Measurements from ENCODE around the gene RTN4IP1. TPM values are rescaled to one million over a fixed set of nuclear protein-coding genes. Genes with fewer than 3 reads are reported as not detected.
"Not testable (repeated sequence)": the region's sequence is repeated elsewhere in the genome, so short reads cannot be mapped to it uniquely, and the experiment has no call there.

RTN4IP1 gene
- polyA plus RNA-seq, 1 experiment: 3.1 TPM

- H3K36me3 ChIP-seq (ENCODE audit: control insufficient read depth, insufficient read depth, low read length): no peaks in the 10 kb centered on the region
- TF ChIP-seq, protein P1, sequence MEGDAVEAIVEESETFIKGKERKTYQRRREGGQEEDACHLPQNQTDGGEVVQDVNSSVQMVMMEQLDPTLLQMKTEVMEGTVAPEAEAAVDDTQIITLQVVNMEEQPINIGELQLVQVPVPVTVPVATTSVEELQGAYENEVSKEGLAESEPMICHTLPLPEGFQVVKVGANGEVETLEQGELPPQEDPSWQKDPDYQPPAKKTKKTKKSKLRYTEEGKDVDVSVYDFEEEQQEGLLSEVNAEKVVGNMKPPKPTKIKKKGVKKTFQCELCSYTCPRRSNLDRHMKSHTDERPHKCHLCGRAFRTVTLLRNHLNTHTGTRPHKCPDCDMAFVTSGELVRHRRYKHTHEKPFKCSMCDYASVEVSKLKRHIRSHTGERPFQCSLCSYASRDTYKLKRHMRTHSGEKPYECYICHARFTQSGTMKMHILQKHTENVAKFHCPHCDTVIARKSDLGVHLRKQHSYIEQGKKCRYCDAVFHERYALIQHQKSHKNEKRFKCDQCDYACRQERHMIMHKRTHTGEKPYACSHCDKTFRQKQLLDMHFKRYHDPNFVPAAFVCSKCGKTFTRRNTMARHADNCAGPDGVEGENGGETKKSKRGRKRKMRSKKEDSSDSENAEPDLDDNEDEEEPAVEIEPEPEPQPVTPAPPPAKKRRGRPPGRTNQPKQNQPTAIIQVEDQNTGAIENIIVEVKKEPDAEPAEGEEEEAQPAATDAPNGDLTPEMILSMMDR (IDR thresholded peaks at IDR 0.05; ENCODE audit: insufficient read depth, low read depth, low read length): peak; percentile 19; the same call in 1 of the 2 replicates
- H3K4me3 ChIP-seq (ENCODE audit: low read depth, low read length): no peak overlapping the region
- DNase-seq (ENCODE audit: low read depth): no peak
- POLR2A ChIA-PET: no interaction called here
- CTCF ChIA-PET: interaction anchor here (1.1 to 2.8 kb wide), 3 partner anchors 333 to 374 kb away, joined by 3 to 17 read pairs (median 3); no protein-coding TSS in a partner anchor
- no peaks in the 10 kb centered on the region for H3K27me3 ChIP-seq (ENCODE audit: control insufficient read depth, insufficient read depth, low read length)
Observed at GRCh38 chr6:106609699-106610098, 19.6 kb downstream of the RTN4IP1 start.

DNA sequence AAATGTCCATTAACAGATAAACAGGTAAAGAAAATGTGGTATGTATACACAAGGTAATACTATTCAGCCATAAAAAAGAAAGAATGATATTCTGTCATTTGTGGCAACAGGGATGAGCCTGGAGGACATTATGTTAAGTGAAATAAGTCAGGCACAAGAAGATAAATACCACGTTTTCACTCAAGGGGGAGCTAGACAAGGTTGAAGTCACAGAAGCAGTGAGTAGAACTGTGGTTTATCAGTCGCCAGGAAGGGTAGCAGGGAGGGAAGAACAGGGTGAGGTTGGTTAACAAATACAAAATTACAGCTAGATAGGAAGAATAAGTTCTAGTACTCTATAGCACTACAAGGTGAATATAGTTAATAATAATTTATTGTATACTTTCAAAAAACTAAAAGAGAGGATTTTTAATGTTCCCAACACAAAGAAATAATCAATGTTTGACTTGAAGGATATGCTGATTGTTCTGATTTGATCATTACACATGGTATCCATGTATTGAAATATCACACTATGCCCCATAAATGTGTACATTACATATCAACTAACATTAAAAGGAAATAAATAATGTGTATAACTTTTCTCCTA, 21.1 kb downstream of the RTN4IP1 start:
- H3K27me3 ChIP-seq (ENCODE audit: control insufficient read depth, insufficient read depth, low read length): no peaks in the 10 kb centered on the region
- H3K36me3 ChIP-seq (ENCODE audit: control insufficient read depth, insufficient read depth, low read length): no peaks in the 10 kb centered on the region
- POLR2A ChIA-PET: no interaction called here
- TF ChIP-seq, protein P1 (IDR thresholded peaks at IDR 0.05; ENCODE audit: insufficient read depth, low read depth, low read length): peak; percentile 56
- DNase-seq (ENCODE audit: low read depth): no peak
- no peak overlapping the region for H3K4me3 ChIP-seq (ENCODE audit: low read depth, low read length)
- CTCF ChIA-PET: interaction anchor here (0.8 to 2.8 kb wide), 6 partner anchors 9 to 371 kb away, joined by 3 to 17 read pairs (median 3); no protein-coding TSS in a partner anchor

DNA sequence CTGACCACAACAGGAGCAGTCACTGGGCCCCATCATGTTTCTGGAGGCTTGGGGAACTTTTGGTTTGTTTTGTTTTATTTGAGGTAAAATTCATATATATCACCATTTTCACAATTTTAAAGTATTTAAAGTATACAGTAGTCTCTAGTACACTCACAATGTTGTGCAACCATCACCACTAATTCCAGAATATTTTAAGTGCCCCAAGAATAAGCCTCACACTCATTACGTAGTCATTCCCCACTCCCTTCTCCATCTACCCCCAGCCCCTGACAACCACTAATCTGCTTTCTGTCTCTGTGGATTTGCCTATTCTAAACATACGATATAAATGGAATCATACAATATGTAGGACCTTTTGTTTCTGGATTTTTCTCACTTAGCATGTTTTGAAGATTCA, 29.0 kb downstream of the RTN4IP1 start:
- no peak for DNase-seq (ENCODE audit: low read depth)
- H3K4me3 ChIP-seq (ENCODE audit: low read depth, low read length): no peak overlapping the region
- ChIA-PET POLR2A (no interaction called here), CTCF (interaction anchor here (0.7 kb wide), 1 partner anchor 97 kb away, joined by 3 read pairs; no protein-coding TSS in a partner anchor)
- H3K36me3 ChIP-seq (ENCODE audit: control insufficient read depth, insufficient read depth, low read length): no peaks in the 10 kb centered on the region
- H3K27me3 ChIP-seq (ENCODE audit: control insufficient read depth, insufficient read depth, low read length): no peaks in the 10 kb centered on the region
- TF ChIP-seq, protein P1 (IDR thresholded peaks at IDR 0.05; ENCODE audit: insufficient read depth, low read depth, low read length): no peak

GRCh38 chr6:106599440-106599839, 29.9 kb downstream of the RTN4IP1 start:
- Histone ChIP-seq H3K36me3 (ENCODE audit: control insufficient read depth, insufficient read depth, low read length) (no peaks in the 10 kb centered on the region), H3K4me3 (ENCODE audit: low read depth, low read length) (no peak overlapping the region), H3K27me3 (ENCODE audit: control insufficient read depth, insufficient read depth, low read length) (no peaks in the 10 kb centered on the region)
- CTCF ChIA-PET: no interaction called here
- no peak for DNase-seq (ENCODE audit: low read depth)
- POLR2A ChIA-PET: interaction anchor here (0.8 kb wide), 1 partner anchor 540 kb away, joined by 15 read pairs; no protein-coding TSS in a partner anchor
- TF ChIP-seq, protein P1 (IDR thresholded peaks at IDR 0.05; ENCODE audit: insufficient read depth, low read depth, low read length): no peak

GRCh38 chr6:106591111-106591825, 38.0 kb downstream of the RTN4IP1 start:
- DNase-seq (ENCODE audit: low read depth): peak; percentile 63
- TF ChIP-seq, protein P1 (IDR thresholded peaks at IDR 0.05; ENCODE audit: insufficient read depth, low read depth, low read length): no peak
- H3K27me3 ChIP-seq (ENCODE audit: control insufficient read depth, insufficient read depth, low read length): no peaks in the 10 kb centered on the region
- POLR2A ChIA-PET: interaction anchor here (0.5 to 0.6 kb wide), 3 partner anchors 505 to 1980 kb away, joined by 3 to 4 read pairs (median 3); partner anchors contain the start of gene PRDM1
- H3K36me3 ChIP-seq (ENCODE audit: control insufficient read depth, insufficient read depth, low read length): no peaks in the 10 kb centered on the region
- CTCF ChIA-PET: interaction anchor here (0.6 to 1.4 kb wide), 4 partner anchors 17 to 388 kb away, joined by 3 to 5 read pairs (median 3); no protein-coding TSS in a partner anchor
- no peak overlapping the region for H3K4me3 ChIP-seq (ENCODE audit: low read depth, low read length)

DNA sequence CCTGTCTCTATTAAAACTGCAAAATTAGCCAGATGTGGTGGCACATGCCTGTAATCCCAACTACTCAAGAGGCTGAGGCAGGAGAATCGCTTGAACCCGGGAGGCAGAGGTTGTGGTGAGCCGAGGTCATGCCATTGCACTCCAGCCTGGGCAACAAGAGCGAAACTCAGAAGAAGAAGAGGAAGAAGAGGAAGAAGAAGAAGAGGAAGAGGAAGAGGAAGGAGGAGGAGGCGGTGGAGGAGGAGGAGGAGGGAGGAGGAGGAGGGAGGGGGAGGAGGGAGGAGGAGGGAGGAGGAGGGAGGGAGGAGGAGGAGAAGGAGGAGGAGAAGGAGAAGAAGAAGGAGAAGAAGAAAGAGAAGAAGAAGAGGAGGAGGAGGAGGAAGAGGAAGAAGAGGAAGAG, 40.4 kb downstream of the RTN4IP1 start:
- H3K36me3 ChIP-seq (ENCODE audit: control insufficient read depth, insufficient read depth, low read length); DNase-seq (ENCODE audit: low read depth); POLR2A ChIA-PET; H3K27me3 ChIP-seq (ENCODE audit: control insufficient read depth, insufficient read depth, low read length); H3K4me3 ChIP-seq (ENCODE audit: low read depth, low read length): not testable (repeated sequence)
- CTCF ChIA-PET: interaction anchor here (0.7 kb wide), 1 partner anchor 144 kb away, joined by 3 read pairs; no protein-coding TSS in a partner anchor

Measured in BJ (cell line).